Fibroblast of lung (primary cell): Measurements from ENCODE around the gene GPSM1.

ENCODE experiments used
- EZH2 ChIP-seq: IDR thresholded peaks from 2 replicates; pipeline ENCODE4 v1.5.1; 2012; ENCODE audit warnings: low read length, control low read depth, mild to moderate bottlenecking; ENCODE audit errors: missing control alignments
- TF ChIP-seq, protein P1 (sequence below), 2 donors: IDR thresholded peaks in 1 of 2; conservative IDR thresholded peaks in 1 of 2; 1 replicate in 1 of 2; 2 replicates in 1 of 2; pipeline ENCODE4 v1.5.1; 2011 to 2012; ENCODE audit warnings: low read length in 2 of 2, control low read depth in 1 of 2, inconsistent platforms in 1 of 2, low read depth in 1 of 2, mild to moderate bottlenecking in 1 of 2

DNA sequence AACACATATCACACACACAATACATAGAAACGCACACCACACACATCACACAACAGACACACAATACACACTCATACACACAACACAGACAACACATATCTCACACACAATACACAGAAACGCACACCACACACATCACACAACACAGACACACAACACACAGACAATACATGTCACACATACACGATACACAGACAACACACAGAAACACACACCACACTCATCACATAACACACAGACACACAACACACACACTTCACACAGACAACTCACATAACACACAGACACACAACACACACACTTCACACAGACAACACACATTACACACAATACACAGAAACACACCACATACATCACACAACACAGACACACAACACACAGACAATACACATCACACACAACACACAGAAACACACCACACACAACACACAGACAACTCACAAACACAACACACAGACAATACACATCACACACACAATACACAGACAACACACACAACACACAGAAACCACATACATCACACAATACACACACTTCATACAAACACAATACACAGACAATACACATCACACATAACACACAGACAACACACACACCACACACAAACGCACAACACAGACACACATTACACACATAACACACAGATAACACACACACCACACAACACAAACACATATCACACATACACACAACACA, 19.2 kb upstream of the GPSM1 start:
- no peak for TF ChIP-seq EZH2
- TF ChIP-seq, protein P1, sequence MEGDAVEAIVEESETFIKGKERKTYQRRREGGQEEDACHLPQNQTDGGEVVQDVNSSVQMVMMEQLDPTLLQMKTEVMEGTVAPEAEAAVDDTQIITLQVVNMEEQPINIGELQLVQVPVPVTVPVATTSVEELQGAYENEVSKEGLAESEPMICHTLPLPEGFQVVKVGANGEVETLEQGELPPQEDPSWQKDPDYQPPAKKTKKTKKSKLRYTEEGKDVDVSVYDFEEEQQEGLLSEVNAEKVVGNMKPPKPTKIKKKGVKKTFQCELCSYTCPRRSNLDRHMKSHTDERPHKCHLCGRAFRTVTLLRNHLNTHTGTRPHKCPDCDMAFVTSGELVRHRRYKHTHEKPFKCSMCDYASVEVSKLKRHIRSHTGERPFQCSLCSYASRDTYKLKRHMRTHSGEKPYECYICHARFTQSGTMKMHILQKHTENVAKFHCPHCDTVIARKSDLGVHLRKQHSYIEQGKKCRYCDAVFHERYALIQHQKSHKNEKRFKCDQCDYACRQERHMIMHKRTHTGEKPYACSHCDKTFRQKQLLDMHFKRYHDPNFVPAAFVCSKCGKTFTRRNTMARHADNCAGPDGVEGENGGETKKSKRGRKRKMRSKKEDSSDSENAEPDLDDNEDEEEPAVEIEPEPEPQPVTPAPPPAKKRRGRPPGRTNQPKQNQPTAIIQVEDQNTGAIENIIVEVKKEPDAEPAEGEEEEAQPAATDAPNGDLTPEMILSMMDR (conservative IDR thresholded peaks at IDR 0.05 in 1 of 2, IDR thresholded peaks at IDR 0.05 in 1 of 2; ENCODE audit: low read depth in 1 of 2, low read length in 2 of 2) = no peak
